PC-3 (cell line): Measurements from ENCODE around the gene PDYN. TPM values are rescaled to one million over a fixed set of nuclear protein-coding genes. Genes with fewer than 3 reads are reported as not detected.

Source experiments
- ATAC-seq: fragments of 200-7000 bp; cut with Tn5 transposase; 2 replicates; pipeline ENCODE4 v1.9.1; 2020; ENCODE audit warnings: mild to moderate bottlenecking, moderate library complexity
- BruUV-seq: library from RNA; stranded (reverse); fragments of 400-500 nt; replicated peaks from 2 replicates; lab custom pipeline; 2021; lab: Mats Ljungman, UMichigan
- CTCF ChIA-PET: fragments of 300-600 bp; sonication (Branson Sonifier 250); formaldehyde crosslinking; loops from one replicate; lab custom pipeline; 2022; ENCODE audit warnings: antibody characterized with exemption; lab: Charles Lee
- POLR2A ChIA-PET: fragments of 300-600 bp; sonication (Branson Sonifier 250); formaldehyde crosslinking; loops from one replicate; lab custom pipeline; 2022; ENCODE audit warnings: antibody characterized with exemption; ENCODE audit not compliant: unreplicated experiment; lab: Charles Lee
- DNase-seq: peaks from one replicate; pipeline ENCODE4 v3.0.0-alpha.2; 2015
- H2AFZ ChIP-seq: fragments of 300-600 bp; sonication (generic); 2 replicates; pipeline ENCODE4 v1.6.0; 2016; ENCODE audit warnings: antibody characterized with exemption, low read length
- H3F3A ChIP-seq: fragments of 300-600 bp; sonication (generic); one replicate; pipeline ENCODE4 v1.6.0; 2017; ENCODE audit warnings: antibody characterized with exemption, low read length, control low read depth, mild to moderate bottlenecking; ENCODE audit not compliant: unreplicated experiment
- H3K27ac ChIP-seq: fragments of 300-600 bp; sonication (generic); 2 replicates; pipeline ENCODE4 v1.5.1; 2016; ENCODE audit warnings: mild to moderate bottlenecking, low read length
- H3K27me3 ChIP-seq: fragments of 300-600 bp; sonication (generic); 2 replicates; pipeline ENCODE4 v1.6.1; 2016; ENCODE audit warnings: low read length, mixed read lengths
- H3K36me3 ChIP-seq: fragments of 300-600 bp; sonication (generic); 2 replicates; pipeline ENCODE4 v1.6.1; 2016; ENCODE audit warnings: low read depth, mixed run types, low read length, mixed read lengths
- H3K4me1 ChIP-seq: fragments of 300-600 bp; sonication (generic); 2 replicates; pipeline ENCODE4 v1.5.1; 2016; ENCODE audit warnings: low read length; ENCODE audit not compliant: insufficient read depth
- H3K4me2 ChIP-seq: fragments of 300-600 bp; sonication (generic); 2 replicates; pipeline ENCODE4 v1.6.0; 2016; ENCODE audit warnings: low read length
- H3K4me3 ChIP-seq: fragments of 300-600 bp; sonication (generic); 2 replicates; pipeline ENCODE4 v1.5.1; 2016; ENCODE audit warnings: mild to moderate bottlenecking, low read length, mixed read lengths
- H3K79me2 ChIP-seq: fragments of 300-600 bp; sonication (generic); 2 replicates; pipeline ENCODE4 v1.6.1; 2017; ENCODE audit warnings: low read length, mixed read lengths
- H3K9ac ChIP-seq: fragments of 300-600 bp; sonication (generic); 2 replicates; pipeline ENCODE4 v1.6.0; 2016; ENCODE audit warnings: mild to moderate bottlenecking, low read length
- H3K9me2 ChIP-seq: fragments of 300-600 bp; sonication (generic); replicated peaks from 2 replicates; pipeline ENCODE4 v1.6.1; 2016; ENCODE audit warnings: mixed run types, low read length, mixed read lengths
- H3K9me3 ChIP-seq: fragments of 300-600 bp; sonication (generic); 2 replicates; pipeline ENCODE4 v1.6.1; 2016; ENCODE audit warnings: low read length, mixed read lengths
- H4K20me1 ChIP-seq: fragments of 300-600 bp; sonication (generic); 2 replicates; pipeline ENCODE4 v1.6.1; 2016; ENCODE audit warnings: low read length, mixed read lengths
- CTCF ChIP-seq: fragments of 300-600 bp; sonication (generic); conservative IDR thresholded peaks from 2 replicates; pipeline ENCODE4 v1.5.1; 2017; ENCODE audit warnings: antibody characterized with exemption, low read depth, mild to moderate bottlenecking, low read length
- EZH2 ChIP-seq: fragments of 300-600 bp; sonication (generic); IDR thresholded peaks from one replicate; pipeline ENCODE4 v1.6.1; 2017; ENCODE audit warnings: antibody characterized with exemption, mild to moderate bottlenecking, low read length; ENCODE audit not compliant: unreplicated experiment
- EZH2phosphoT487 ChIP-seq: fragments of 300-600 bp; sonication (generic); IDR thresholded peaks from 2 replicates; pipeline ENCODE4 v1.6.1; 2018; ENCODE audit warnings: mild to moderate bottlenecking, antibody characterized with exemption, low read length, borderline replicate concordance
- intact Hi-C: fragments of 100-400 bp; cut with micrococcal nuclease; formaldehyde crosslinking; loops from 2 replicates; pipeline ENCODE4 v1.9.0; 2023
- total RNA-seq: library from RNA; depleted of rRNA; stranded (reverse); fragments of >200 nt; gene quantifications from 2 replicates; pipeline ENCODE4 v1.2.3, GENCODE V29; 2014

PDYN gene
- total RNA-seq, 1 experiment from 2014 or later = not detected

- H3K9me2 ChIP-seq = no peaks in the 10 kb centered on the region
- no peak overlapping the region for H3K4me2 ChIP-seq
- no peaks in the 10 kb centered on the region for H3K9me3 ChIP-seq
- no peak overlapping the region for H2AFZ ChIP-seq
- CTCF ChIA-PET = interaction anchor here (0.6 kb wide), 2 partner anchors 187 to 929 kb away, joined by 3 to 4 read pairs; no protein-coding TSS in a partner anchor
- no peak overlapping the region for H3K9ac ChIP-seq
- H3K27ac ChIP-seq = no peak overlapping the region
- peaks cover 6% of the 10 kb centered on the region; the same call in 1 of the 2 replicates for H3K4me1 ChIP-seq
- no TSS peak for BruUV-seq
- no peaks in the 10 kb centered on the region for H3K79me2 ChIP-seq
- H3F3A ChIP-seq = no peaks in the 10 kb centered on the region
- H3K4me3 ChIP-seq = no peak overlapping the region
- TF ChIP-seq CTCF (no peak), EZH2 (no peak), EZH2phosphoT487 (no peak)
- peaks cover 33% of the 10 kb centered on the region for H3K27me3 ChIP-seq
- intact Hi-C loops = loop anchor here (10.0 kb wide), 1 partner anchor 140 kb away; no protein-coding TSS in a partner anchor
- H3K36me3 ChIP-seq = no peaks in the 10 kb centered on the region
- POLR2A ChIA-PET = no interaction called here
- no peaks in the 10 kb centered on the region for H4K20me1 ChIP-seq
- DNase-seq = no peak
- ATAC-seq = no peak
Measured at GRCh38 chr20:1945134-1945618, 48.7 kb downstream of the PDYN start.

GRCh38 chr20:1944345-1945091, 49.3 kb downstream of the PDYN start:
- Histone ChIP-seq H3F3A (no peaks in the 10 kb centered on the region), H3K4me2 (no peak overlapping the region), H3K4me1 (peaks cover 6% of the 10 kb centered on the region; the same call in 1 of the 2 replicates), H3K27me3 (peaks cover 33% of the 10 kb centered on the region), H3K79me2 (no peaks in the 10 kb centered on the region), H3K4me3 (no peak overlapping the region), H4K20me1 (no peaks in the 10 kb centered on the region), H3K9me3 (no peaks in the 10 kb centered on the region), H3K36me3 (no peaks in the 10 kb centered on the region), H3K9ac (no peak overlapping the region), H2AFZ (no peak overlapping the region), H3K27ac (no peak overlapping the region), H3K9me2 (no peaks in the 10 kb centered on the region)
- DNase-seq (no peak), ATAC-seq (no peak)
- ChIA-PET CTCF (no interaction called here), POLR2A (no interaction called here)
- TF ChIP-seq EZH2phosphoT487 = no peak
- TF ChIP-seq EZH2 = no peak
- TF ChIP-seq CTCF = no peak
- no TSS peak for BruUV-seq
- intact Hi-C loops = loop anchor here (10.0 kb wide), 1 partner anchor 140 kb away; no protein-coding TSS in a partner anchor
